Measurements from ENCODE around the gene ANAPC16. TPM values are rescaled to one million over a fixed set of nuclear protein-coding genes. Genes with fewer than 3 reads are reported as not detected.
A peak's percentile ranks its signal among the peaks of the same experiment; 100 is the strongest.

The ANAPC16 gene
- total RNA-seq, 4 donors from 2014 or later = 57.0 to 83.2 (median 69.3) TPM

- DNase-seq (ENCODE audit: low spot score in 2 of 2) = no peak
- peaks cover 91% of the 10 kb centered on the region for H3K4me1 ChIP-seq
- H3K36me3 ChIP-seq = no peaks in the 10 kb centered on the region
- WGBS = 97% methylated on average over 4 of the region's 4 CpGs
- H3K27ac ChIP-seq = peak overlapping the region; percentile 88
- no peaks in the 10 kb centered on the region for H3K27me3 ChIP-seq
- H3K9me3 ChIP-seq = no peaks in the 10 kb centered on the region
- H3K4me3 ChIP-seq = no peak overlapping the region
- no peak for TF ChIP-seq POLR2A (IDR thresholded peaks at IDR 0.05)
- TF ChIP-seq CTCF (IDR thresholded peaks at IDR 0.05) = no peak
- TF ChIP-seq POLR2AphosphoS5 (IDR thresholded peaks at IDR 0.05) = no peak
- TF ChIP-seq EP300 (IDR thresholded peaks at IDR 0.05) = no peak
Observed at GRCh38 chr10:72258617-72259016, 42.8 kb downstream of the ANAPC16 start.

- no peaks in the 10 kb centered on the region for H3K27me3 ChIP-seq
- no peaks in the 10 kb centered on the region for H3K36me3 ChIP-seq
- no peak for DNase-seq (ENCODE audit: low spot score in 2 of 2)
- H3K4me1 ChIP-seq = peaks cover 89% of the 10 kb centered on the region
- TF ChIP-seq POLR2AphosphoS5 (IDR thresholded peaks at IDR 0.05) (no peak), CTCF (IDR thresholded peaks at IDR 0.05) (no peak), POLR2A (IDR thresholded peaks at IDR 0.05) (no peak), EP300 (IDR thresholded peaks at IDR 0.05) (no peak)
- no peaks in the 10 kb centered on the region for H3K9me3 ChIP-seq
- peak overlapping the region; percentile 40 for H3K4me3 ChIP-seq
- H3K27ac ChIP-seq = peak overlapping the region; percentile 88
- WGBS = 49% methylated on average over 4 of the region's 5 CpGs
Observed at GRCh38 chr10:72259491-72260238, 43.9 kb downstream of the ANAPC16 start.

- H3K27me3 ChIP-seq = no peaks in the 10 kb centered on the region
- H3K4me3 ChIP-seq = peak overlapping the region; percentile 40
- no peaks in the 10 kb centered on the region for H3K9me3 ChIP-seq
- 26% methylated on average over 7 of the region's 19 CpGs for WGBS
- peak overlapping the region; percentile 88 for H3K27ac ChIP-seq
- TF ChIP-seq POLR2AphosphoS5 (IDR thresholded peaks at IDR 0.05) (peak in 1 of 3 donors; percentile 50), EP300 (IDR thresholded peaks at IDR 0.05) (no peak)
- DNase-seq (ENCODE audit: low spot score in 2 of 2) = peak; percentile 88 to 91
- no peaks in the 10 kb centered on the region for H3K36me3 ChIP-seq
- peaks cover 84% of the 10 kb centered on the region for H3K4me1 ChIP-seq
Observed at GRCh38 chr10:72260239-72260975, 44.6 kb downstream of the ANAPC16 start.

- Histone ChIP-seq H3K4me3 (peak overlapping the region; percentile 40), H3K4me1 (peaks cover 76% of the 10 kb centered on the region), H3K9me3 (no peaks in the 10 kb centered on the region), H3K36me3 (no peaks in the 10 kb centered on the region), H3K27me3 (no peaks in the 10 kb centered on the region), H3K27ac (peak overlapping the region; percentile 88)
- 8% methylated on average over 30 of the region's 30 CpGs for WGBS
- no peak for DNase-seq (ENCODE audit: low spot score in 2 of 2)
- no peak for TF ChIP-seq CTCF (IDR thresholded peaks at IDR 0.05)
- TF ChIP-seq EP300 (IDR thresholded peaks at IDR 0.05) = no peak
Observed at GRCh38 chr10:72260976-72261783, 45.4 kb downstream of the ANAPC16 start.

GRCh38 chr10:72261784-72262404 lies 46.1 kb downstream of the ANAPC16 start:
- TF ChIP-seq EP300 (IDR thresholded peaks at IDR 0.05) = no peak
- TF ChIP-seq POLR2A (IDR thresholded peaks at IDR 0.05) = no peak
- no peak for DNase-seq (ENCODE audit: low spot score in 2 of 2)
- H3K4me1 ChIP-seq = peaks cover 69% of the 10 kb centered on the region

More at GRCh38 chr10:72261784-72262404, 46.1 kb downstream of the ANAPC16 start:
- no peaks in the 10 kb centered on the region for H3K36me3 ChIP-seq
- peak overlapping the region; percentile 88 for H3K27ac ChIP-seq
- peak overlapping the region; percentile 40 for H3K4me3 ChIP-seq
- H3K9me3 ChIP-seq = no peaks in the 10 kb centered on the region
- WGBS = 93% methylated on average over 7 of the region's 7 CpGs
- no peaks in the 10 kb centered on the region for H3K27me3 ChIP-seq
